HG03025 (cell line): ENCODE results near the gene C2CD5.
"Not testable (repeated sequence)": the region's sequence is repeated elsewhere in the genome, so short reads cannot be mapped to it uniquely, and the experiment has no call there.

Experiments used
- ATAC-seq: cut with Tn5 transposase; IDR thresholded peaks from one replicate; pipeline ENCODE4 v1.9.1; 2021; ENCODE audit warnings: mild to moderate bottlenecking, moderate library complexity; ENCODE audit not compliant: unreplicated experiment, low FRiP score

The C2CD5 gene

DNA sequence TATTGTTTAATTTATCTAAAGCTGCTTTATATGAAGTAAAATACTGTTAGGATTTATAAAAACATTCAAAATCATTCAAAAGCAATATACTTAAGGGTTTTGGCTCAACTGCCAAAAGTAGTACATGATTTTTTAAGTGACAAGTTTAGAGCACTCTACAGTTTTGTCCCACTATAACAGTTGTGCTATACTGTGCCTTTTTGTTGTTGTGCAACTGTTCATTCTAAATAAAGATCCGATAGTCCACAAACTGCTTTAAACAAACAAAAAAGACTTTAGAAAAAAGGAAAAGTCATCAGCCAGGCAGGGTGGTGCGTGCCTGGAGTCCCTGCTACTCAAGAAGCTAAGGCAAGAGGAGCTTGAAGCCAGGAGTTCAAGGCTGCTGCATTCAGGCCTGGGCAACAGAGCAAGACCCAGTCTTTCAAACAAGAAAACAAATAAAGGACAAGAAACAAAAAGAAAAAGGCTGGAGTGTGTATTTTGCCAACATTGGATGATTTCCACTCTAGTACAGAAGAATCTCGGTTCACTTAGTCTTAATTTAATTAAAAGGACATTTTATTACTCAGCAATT is 7.3 kb downstream of the C2CD5 start:
- no peak for ATAC-seq

DNA sequence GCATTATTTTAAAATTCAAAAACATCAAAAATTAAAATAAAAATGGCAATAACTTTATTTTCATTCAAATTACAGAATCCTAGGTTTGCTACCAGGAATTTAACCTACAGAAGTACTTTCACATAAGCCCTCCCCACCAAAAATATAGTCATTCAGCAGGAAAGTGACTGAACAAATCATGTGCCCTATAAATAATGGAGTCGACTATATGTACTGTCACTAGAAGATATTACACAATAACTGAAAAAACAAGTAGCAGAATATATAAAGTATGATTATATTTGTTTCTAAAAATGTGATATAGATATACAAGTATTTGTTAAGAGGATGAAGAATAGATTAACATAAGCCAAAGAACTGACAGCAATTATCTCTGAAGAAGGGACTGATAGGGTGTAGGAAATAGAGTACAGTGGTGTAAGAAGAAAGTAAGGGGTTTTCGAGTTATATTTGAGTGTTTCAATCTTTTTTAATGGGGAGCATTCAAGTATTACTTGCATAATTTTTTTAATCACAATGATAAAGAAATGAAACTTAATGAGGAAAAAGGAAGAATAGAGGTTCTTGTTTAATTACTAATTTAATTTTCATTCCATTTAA is 7.9 kb downstream of the C2CD5 start:
- no peak for ATAC-seq

DNA sequence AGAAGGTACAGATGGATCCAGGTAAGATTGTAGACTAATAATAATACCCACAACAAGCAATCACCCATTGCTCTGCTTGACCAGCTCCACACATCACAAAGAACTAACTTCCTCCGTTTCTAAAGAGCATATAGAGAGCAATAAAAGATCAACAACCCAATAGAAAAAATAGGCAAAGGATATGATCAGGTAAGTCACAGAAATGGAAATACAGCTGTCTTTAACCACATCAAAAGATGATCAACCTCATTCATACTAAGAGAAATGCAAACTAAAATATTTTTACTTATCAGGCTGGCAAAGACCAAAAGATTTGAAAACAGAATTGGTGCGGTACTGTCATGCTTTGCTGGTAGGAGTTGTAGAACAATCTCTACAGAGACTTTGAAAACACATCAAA is 8.9 kb downstream of the C2CD5 start:
- no peak for ATAC-seq

DNA sequence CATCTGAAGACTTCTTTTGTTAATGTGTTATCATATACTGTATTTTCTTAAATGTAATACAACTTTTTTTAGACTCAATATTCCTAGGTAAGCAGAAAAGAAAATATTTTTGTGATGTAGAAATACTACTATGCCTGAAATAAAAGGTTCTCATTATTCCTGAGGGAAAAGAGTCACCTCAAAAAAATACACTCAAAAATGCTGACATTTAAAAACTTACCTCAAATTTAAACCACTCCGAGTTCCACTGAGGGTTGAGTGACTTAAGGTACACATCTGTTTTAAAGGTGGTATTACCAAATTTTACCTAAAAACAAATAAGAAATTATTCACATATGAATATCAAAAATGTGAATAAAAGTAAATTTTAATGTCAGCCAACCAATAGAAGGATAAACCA is 9.3 kb downstream of the C2CD5 start:
- ATAC-seq: no peak

DNA sequence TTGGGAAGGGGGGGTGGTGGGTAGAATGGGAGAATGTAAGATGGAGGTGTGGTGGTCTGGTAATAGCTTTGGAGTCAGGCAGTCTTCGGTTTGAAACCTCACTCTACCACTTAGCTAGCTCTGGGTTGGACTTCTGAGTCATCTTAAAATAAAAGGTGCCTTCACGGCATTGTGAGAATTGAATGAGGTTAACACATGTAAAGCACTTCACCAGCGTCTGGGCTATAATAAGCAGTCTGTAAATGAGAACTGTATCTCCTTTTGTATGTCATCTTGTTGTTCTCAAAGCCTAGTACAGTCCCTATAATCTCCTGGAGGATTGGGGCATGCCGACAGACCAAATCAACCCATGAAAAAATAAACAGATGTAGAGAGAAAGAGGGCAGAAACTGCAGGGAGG is 11.2 kb downstream of the C2CD5 start:
- ATAC-seq: no peak

DNA sequence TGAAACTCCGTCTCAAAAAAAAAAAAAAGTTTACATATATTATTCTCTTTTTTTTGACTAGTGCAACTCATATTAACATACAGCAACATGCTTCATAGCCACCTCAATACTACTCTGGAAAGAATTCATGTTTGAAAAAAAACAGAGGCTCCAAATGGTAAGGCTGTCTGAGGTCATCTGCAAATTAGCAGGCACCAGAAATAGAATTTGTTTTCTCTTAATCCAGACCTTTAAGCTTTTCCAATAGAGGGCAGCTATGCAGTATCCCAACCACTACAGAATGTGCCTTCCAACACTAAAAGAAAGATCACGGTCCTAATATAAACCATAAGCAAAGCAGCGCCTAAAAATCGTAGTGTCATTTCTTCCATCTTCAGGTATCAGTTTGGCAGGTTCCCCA is 12.0 kb downstream of the C2CD5 start:
- no peak for ATAC-seq

DNA sequence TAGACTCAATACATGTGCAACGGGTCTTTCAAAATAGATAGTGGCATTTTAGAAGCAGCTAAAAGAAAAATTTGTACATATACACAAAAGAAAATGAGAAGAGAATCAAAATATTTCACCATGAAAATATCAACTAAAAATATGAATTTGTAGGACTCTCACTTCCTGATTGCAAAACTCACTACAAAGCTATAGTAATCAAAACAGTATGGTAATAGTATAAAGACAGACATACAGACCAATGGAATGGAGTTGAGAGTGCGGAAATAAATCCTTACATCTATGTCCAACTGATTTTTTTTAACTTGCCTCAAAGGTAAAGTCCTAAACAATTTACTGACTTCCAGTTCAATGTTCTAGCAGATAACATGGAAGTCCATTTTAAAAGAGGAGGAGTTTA is 13.1 kb downstream of the C2CD5 start:
- ATAC-seq: no peak

DNA sequence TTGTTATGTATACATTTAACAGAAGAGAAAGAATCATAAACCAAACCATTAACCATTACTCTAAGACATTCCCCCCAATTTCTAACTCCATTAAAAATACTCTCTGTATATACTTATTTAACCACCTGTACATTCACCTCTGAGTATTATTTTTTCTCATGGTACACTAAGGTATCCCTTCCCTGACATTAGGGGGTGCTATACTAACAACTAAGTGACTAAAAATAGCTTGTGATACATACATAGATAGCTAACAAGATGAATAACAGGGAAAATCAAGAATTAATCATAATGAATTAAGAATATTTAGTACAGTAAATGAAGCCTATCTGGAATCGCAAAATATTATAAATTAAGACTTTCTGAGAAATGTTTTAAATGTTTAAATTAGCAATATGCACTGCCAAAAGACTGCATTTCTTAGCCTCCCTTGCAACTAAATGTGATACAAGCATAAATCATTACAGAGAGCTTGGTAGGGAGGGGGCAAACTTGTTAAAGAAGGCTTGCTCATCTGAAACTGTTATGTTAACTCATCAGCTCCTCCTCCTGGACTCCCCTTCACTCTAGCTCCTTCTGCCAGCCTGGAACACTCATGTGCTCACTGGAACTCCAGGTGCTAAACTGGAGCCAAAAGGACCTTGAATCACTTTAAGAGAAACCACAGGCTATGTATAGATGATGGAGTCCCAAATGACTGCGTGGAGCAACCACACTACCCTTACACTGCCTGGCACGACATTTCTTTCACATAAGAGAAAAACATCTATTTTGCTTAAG is 14.9 kb downstream of the C2CD5 start:
- ATAC-seq: no peak

DNA sequence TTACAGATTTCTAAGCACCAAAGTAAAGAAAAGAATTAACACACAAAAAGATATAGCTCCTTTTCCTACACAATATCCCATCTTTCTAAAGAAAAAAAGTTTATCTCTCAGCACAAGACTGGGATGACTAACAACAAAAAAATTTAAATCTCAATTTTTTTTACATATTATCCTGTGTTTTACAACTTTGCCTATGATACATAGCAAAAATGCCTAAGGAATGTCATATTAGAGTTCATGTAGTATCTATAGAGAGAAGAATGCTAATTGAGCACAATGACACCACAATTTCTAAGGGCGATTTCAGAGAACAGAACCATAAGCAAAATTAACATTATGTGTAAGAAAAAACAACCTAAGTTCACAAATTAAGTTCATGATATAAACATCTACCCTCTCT is 16.3 kb downstream of the C2CD5 start:
- no peak for ATAC-seq

DNA sequence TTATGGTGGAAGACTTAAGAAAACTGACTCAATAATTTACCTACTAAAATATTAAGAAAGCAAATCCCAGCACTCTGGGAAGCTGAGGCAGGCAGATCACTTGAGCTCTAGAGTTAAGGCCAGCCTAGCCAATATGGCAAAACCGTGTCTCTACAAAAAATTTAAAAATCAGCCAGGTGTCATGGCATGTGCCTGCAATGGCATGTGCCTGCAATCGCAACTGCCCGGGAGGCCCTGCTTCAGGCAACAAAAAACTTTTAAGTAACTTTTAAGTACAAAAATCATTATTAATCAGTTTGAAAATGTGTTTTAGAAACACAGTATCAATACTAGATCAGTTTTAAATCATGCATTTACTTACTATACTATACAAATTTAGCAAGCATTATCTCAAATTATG is 17.5 kb downstream of the C2CD5 start:
- ATAC-seq: no peak

DNA sequence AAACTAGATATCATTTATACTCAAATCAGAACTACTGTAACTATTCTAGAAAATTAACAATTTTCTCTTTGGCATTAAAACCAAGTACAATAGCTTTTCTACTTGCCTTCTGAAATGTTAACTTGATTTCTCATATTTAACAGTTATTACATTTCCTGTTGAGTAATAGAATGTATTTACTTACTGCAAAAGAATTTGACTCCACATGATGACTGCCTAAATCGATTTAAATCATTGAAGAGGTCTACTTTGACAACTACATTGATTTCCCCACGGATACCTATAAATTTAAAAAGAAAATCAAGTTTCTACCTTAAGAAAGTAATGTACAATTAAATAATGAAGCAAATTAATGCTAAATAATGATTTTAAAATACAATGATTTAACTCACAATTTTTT is 18.9 kb downstream of the C2CD5 start:
- ATAC-seq: no peak

DNA sequence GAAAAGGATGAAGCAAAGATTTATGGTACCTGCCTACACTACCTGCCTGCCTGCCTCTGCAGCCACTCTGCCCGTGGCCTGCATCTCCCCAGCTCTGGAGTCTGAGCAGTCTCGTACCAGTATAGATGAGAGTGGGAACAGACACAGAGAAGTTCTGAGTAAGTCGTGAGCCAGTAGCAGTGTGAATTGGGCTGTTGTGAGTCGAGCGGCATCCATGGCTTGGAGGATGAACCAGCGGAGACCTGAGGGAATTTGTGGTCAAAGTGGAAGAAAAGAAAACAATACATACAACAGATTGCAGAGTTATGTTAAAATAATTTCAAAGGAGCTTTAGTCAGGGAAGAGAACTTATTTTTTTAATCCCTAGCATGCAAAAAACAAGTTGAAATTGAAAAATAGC is 25.3 kb downstream of the C2CD5 start:
- no peak for ATAC-seq

DNA sequence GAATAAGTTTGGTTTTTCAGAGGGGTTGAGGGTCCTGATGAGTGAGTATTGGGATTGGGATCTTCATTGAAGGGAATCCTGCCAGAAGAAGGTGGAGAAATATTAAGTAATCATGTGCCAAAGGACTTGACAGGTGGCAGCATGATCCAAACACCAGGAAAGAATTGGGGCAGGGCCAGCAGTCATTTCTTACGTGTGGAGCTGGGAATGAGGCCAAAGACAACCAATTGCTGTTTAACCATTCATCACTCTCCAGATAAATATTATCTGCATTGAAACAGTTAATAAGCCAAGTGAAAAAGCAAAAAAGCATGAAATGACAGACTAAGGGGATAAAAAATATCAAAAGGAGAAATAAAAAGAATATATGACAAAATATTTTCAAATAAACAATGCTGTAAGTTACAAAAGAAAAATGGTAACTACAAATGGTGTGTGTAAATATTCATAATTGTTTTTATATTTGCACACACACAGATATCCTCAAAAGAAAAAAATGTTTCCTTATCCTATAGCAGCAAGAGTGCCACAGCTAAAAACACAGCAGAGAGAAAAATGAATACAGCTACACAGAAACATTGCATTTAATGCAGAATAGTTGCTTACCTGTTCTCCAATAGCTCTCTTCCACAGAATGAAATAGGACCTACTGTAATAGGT is 26.2 kb downstream of the C2CD5 start:
- no peak for ATAC-seq

DNA sequence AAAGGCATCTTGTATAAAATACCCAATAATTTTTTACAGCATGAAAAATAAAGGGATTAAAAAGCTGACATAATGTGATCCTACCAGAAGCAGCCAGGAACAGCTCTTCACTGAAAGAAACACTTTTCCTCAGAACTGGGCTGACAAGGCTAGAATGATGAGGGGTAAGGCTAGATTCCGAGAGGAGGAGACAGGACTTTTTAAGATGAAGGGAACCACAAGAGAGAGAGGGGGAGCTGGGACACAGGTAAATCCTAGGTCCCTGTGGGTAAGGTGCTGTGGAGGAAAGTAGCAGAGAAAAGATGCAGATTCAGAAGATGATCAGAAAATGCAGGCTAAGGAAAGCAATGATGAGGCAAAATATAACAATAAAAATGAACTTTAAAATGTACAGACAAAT is 29.5 kb downstream of the C2CD5 start:
- ATAC-seq: no peak

DNA sequence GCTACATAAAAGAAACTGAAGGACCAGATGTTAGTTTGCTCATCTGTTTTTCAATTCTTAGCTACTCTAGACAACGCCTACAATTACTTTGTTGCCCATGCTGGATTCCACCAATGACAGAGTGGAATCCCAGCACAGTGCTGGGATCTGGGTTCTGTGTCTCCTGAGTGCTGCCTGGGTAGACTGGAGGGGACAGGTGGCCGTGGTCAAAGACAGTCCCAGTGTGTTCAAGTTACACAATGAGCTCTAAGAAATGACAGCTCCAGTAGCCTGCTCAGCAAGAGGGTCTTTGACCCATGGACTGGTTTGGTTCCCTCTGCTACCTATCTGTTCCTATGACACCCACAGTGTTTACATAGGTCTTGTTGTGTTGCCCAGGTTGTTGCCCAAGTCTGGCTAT is 38.5 kb downstream of the C2CD5 start:
- ATAC-seq: no peak

DNA sequence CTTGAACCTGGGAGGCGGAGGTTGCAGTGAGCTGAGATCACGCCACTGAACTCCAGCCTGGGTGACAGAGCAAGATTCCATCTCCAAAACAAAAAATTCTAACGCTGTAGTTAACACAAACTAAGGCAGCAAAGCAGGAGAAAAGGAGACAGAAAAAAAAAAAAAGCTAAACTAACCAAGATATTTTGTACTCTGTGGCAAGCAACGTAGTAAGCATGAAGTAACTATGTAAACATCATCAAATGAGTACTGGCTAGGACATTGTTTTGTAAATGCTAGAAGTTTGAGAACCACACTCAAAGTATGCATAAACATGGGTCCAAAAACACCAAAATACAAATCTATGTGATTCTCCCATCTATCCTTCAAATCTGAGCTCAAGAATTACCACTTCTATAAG is 44.2 kb downstream of the C2CD5 start:
- ATAC-seq: no peak

DNA sequence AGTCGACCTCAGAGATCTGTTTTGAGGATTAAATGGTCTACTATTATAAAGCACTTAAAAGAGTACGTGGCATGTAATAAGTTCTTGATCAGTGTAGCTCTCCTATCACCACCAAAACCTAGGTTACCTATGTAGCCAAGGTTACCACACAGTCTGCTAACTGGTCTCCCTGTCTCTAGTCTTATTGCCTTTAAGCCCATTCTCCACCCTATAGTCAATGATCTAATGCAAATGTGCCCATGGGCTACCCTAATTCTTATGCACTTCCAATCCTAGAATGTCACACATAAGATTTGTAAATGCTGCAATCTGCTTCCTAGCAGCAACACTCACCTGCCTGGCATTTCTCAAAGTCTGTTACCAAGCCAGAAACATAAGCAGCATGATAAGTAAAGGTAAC is 44.9 kb downstream of the C2CD5 start:
- no peak for ATAC-seq

DNA sequence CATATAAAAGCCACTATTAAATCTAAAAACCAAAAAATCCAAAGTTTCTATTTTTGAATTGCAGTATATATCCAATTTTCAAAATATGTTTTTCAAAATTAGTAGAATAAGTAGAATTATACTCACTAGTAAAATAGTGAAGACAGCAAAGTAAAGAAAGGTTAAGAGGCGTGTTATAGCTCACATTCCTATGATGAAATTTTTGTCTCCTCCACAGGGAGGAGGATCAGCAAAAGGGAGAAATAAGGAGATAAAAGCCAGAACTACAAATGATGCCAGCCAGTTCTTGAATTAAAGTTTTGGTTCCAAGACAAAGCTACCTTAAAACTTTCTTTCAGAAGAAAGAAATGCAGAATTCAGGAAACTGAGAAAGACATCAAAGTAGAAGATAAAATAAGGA is 50.0 kb downstream of the C2CD5 start:
- ATAC-seq: no peak

DNA sequence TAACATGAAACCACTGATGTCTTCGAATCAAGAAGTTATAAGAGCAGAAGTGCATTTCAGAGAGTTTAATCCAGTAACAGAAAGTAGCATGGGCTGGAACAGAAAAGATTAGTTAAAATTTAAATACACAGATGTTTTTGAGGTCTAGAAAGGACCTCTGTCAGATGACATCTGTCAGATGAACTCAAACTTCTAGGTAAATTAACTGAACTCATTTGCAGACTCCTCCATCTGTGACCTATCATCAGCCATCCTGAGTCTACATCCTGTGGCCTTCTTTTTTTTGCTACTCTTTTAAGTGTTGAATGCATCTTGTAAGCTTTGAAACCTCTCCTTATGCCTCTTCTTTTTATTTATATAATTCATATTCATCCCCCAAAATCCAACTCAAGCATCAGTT is 53.3 kb downstream of the C2CD5 start:
- ATAC-seq: no peak

DNA sequence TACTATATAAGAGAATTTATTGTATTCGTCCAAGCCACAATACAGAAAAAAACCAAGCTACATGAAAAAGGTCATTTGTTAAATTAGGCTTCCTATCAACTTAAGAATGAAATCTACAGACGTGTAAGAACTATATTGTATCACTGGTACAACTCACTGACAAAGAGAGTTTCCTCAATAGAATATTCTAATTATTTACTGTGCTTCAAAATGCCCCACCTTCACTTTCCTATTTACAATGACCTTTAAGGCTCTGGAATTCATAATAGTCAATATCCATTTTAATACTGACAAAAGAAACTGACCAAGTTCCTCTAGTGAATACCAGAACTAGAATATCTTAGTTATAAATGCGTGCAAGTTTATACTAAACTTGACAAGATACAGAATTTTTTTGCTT is 55.9 kb downstream of the C2CD5 start:
- ATAC-seq: no peak

DNA sequence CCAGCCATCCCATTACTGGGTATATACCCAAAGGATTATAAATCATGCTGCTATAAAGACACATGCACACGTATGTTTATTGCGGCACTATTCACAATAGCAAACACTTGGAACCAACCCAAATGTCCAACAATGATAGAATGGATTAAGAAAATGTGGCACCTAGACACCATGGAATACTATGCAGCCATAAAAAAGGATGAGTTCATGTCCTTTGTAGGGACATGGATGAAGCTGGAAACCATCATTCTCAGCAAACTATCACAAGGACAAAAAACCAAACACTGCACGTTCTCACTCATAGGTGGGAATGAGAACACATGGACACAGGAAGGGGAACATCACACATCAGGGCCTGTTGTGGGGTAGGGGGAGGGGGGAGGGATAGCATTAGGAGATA is 56.7 kb downstream of the C2CD5 start:
- ATAC-seq: not testable (repeated sequence)
